ENCODE data around the gene GAST. TPM values are rescaled to one million over a fixed set of nuclear protein-coding genes. Genes with fewer than 3 reads are reported as not detected.
A peak's percentile ranks its signal among the peaks of the same experiment; 100 is the strongest.

GAST gene
- polyA plus RNA-seq, 2 of the 4 experiments (the other 2 are of a cell fraction) = not detected

GRCh38 chr17:41724476-41725050 lies 12.4 kb downstream of the GAST start:
- Histone ChIP-seq H3K4me3 (no peak overlapping the region), H3K4me1 (no peaks in the 10 kb centered on the region), H3K27ac (no peak overlapping the region), H3K9me3 (no peaks in the 10 kb centered on the region), H3K4me2 (no peak overlapping the region)
- DNase-seq (ENCODE audit: low read depth in 1 of 2, low spot score in 1 of 2) = no peak
- ChIA-PET CTCF (interaction anchor here (0.6 to 96.0 kb wide), 9 partner anchors 10 to 342 kb away, joined by 3 to 3262 read pairs (median 4); partner anchors contain the start of genes FKBP10, HAP1, JUP and P3H4), POLR2A (interaction anchor here (1.1 to 1.2 kb wide), 3 partner anchors 10 to 61 kb away, joined by 3 to 5 read pairs (median 5); partner anchors contain the start of genes EIF1, HAP1 and JUP)
- no peak for FAIRE-seq
- ATAC-seq = no peak
- TF ChIP-seq PBX3 (IDR thresholded peaks at IDR 0.05) (no peak), RARB (CRISPR knock-in tag; IDR thresholded peaks at IDR 0.05) (no peak), ZC3H11A (IDR thresholded peaks at IDR 0.05) (no peak), MYC (IDR thresholded peaks at IDR 0.05; ENCODE audit: borderline replicate concordance, low read length) (no peak), POLR2A (IDR thresholded peaks at IDR 0.05; ENCODE audit: low read length) (no peak), JUNB (IDR thresholded peaks at IDR 0.05) (no peak), SMC3 (IDR thresholded peaks at IDR 0.05) (no peak), USF2 (IDR thresholded peaks at IDR 0.05) (no peak), CHD4 (IDR thresholded peaks at IDR 0.05; ENCODE audit: borderline replicate concordance) (no peak), CTCF (IDR thresholded peaks at IDR 0.05) (no peak), FOXS1 (CRISPR knock-in tag; IDR thresholded peaks at IDR 0.05) (no peak), HMGXB4 (CRISPR knock-in tag; IDR thresholded peaks at IDR 0.05; ENCODE audit: borderline replicate concordance) (no peak), RAD21 (conservative IDR thresholded peaks at IDR 0.05 in 1 of 2, IDR thresholded peaks at IDR 0.05 in 1 of 2) (no peak), RCOR1 (IDR thresholded peaks at IDR 0.05; ENCODE audit: low read depth, low read length) (no peak), BHLHE40 (IDR thresholded peaks at IDR 0.05; ENCODE audit: low read depth, low read length) (no peak), FOSL2 (IDR thresholded peaks at IDR 0.05) (no peak), FOSL2 (CRISPR knock-in tag; IDR thresholded peaks at IDR 0.05) (no peak), ATOH8 (CRISPR knock-in tag; IDR thresholded peaks at IDR 0.05; ENCODE audit: low read depth) (no peak)
- WGBS (ENCODE audit: missing lambda C conversion rate) = 65% methylated on average over 16 of the region's 17 CpGs

- ATAC-seq (peak; percentile 26 to 52; a peak in 4 of 6 replicates), DNase-seq (ENCODE audit: low read depth in 1 of 2, low spot score in 1 of 2) (no peak), FAIRE-seq (no peak)
- TF ChIP-seq HOXB13 (CRISPR knock-in tag; IDR thresholded peaks at IDR 0.05; ENCODE audit: low read depth) (no peak), CEBPB (IDR thresholded peaks at IDR 0.05) (no peak), HOXA7 (CRISPR knock-in tag; IDR thresholded peaks at IDR 0.05) (no peak), EHF (CRISPR knock-in tag; IDR thresholded peaks at IDR 0.05) (no peak), RFX5 (IDR thresholded peaks at IDR 0.05) (no peak), TFCP2L1 (CRISPR knock-in tag; IDR thresholded peaks at IDR 0.05) (no peak), GATA3 (IDR thresholded peaks at IDR 0.05; ENCODE audit: borderline replicate concordance) (no peak), MAFK (IDR thresholded peaks at IDR 0.05; ENCODE audit: partially characterized antibody) (no peak), MAX (IDR thresholded peaks at IDR 0.05) (no peak), ZC3H11A (IDR thresholded peaks at IDR 0.05) (no peak), RCOR1 (IDR thresholded peaks at IDR 0.05; ENCODE audit: low read depth, low read length) (no peak), ZNF302 (CRISPR knock-in tag; IDR thresholded peaks at IDR 0.05) (no peak), NR3C1 (IDR thresholded peaks at IDR 0.05) (no peak), ATOH8 (CRISPR knock-in tag; IDR thresholded peaks at IDR 0.05; ENCODE audit: low read depth) (no peak), NPAS2 (CRISPR knock-in tag; IDR thresholded peaks at IDR 0.05; ENCODE audit: borderline replicate concordance) (no peak), RNF2 (IDR thresholded peaks at IDR 0.05; ENCODE audit: borderline replicate concordance, low read depth) (no peak), JUN (IDR thresholded peaks at IDR 0.05) (no peak), SMC3 (IDR thresholded peaks at IDR 0.05) (no peak)
- H3K27ac ChIP-seq = no peak overlapping the region
- WGBS (ENCODE audit: missing lambda C conversion rate) = 86% methylated on average over 4 of the region's 5 CpGs
- H3K4me2 ChIP-seq = no peak overlapping the region
- ChIA-PET CTCF (interaction anchor here (1.1 to 96.0 kb wide), 9 partner anchors 11 to 235 kb away, joined by 3 to 3262 read pairs (median 4); partner anchors contain the start of genes FKBP10, HAP1, JUP and P3H4), POLR2A (interaction anchor here (1.2 kb wide), 1 partner anchor 61 kb away, joined by 3 read pairs; the partner anchor contains the start of gene JUP)
- no peaks in the 10 kb centered on the region for H3K9me3 ChIP-seq
- H3K4me3 ChIP-seq = no peak overlapping the region
- no peaks in the 10 kb centered on the region for H3K4me1 ChIP-seq
Observed at GRCh38 chr17:41725134-41725533, 13.0 kb downstream of the GAST start.

Measured in A549 (cell line).